Right cardiac atrium (tissue), 5 donors: ENCODE measurements around the gene H2AZ1. TPM values are rescaled to one million over a fixed set of nuclear protein-coding genes. Genes with fewer than 3 reads are reported as not detected.

ENCODE experiments used
- ATAC-seq, 2 donors: fragments of 200-7000 bp; cut with Tn5 transposase; one replicate each; pipeline versions ENCODE4 v1.8.0 to v1.9.1; 2020; ENCODE audit warnings: moderate library complexity in 2 of 2, mild to moderate bottlenecking in 1 of 2
- DNase-seq, 3 donors: peaks; one replicate each; pipeline ENCODE4 v3.0.0-alpha.2; 2020
- H3K27ac ChIP-seq: one replicate; pipeline ENCODE4 v1.5.1; 2013; ENCODE audit warnings: mild to moderate bottlenecking, low read length, control low read depth, moderate library complexity
- H3K27me3 ChIP-seq: one replicate; pipeline ENCODE4 v1.6.1; 2013; ENCODE audit not compliant: control insufficient read depth, insufficient read depth
- H3K4me1 ChIP-seq: one replicate; pipeline ENCODE4 v1.6.1; 2013; ENCODE audit warnings: low read length; ENCODE audit not compliant: control insufficient read depth, insufficient read depth
- H3K4me3 ChIP-seq: one replicate; pipeline ENCODE4 v1.5.1; 2013; ENCODE audit warnings: low read length, control low read depth
- H3K9me3 ChIP-seq: one replicate; pipeline ENCODE4 v1.6.1; 2013; ENCODE audit warnings: low read length; ENCODE audit not compliant: control insufficient read depth
- WGBS: extraction: QIAGEN DNeasy Blood & Tissue Kit; methylation state at CpG from one replicate; pipeline ENCODE4 v1.1.7; 2013; 5-methylcytosine and 5-hydroxymethylcytosine counted together
- intact Hi-C, 4 donors: fragments of 100-400 bp; cut with DNase I; formaldehyde crosslinking; loops; one replicate each; pipeline versions ENCODE4 v1.11.0 to v1.14.0; 2022 to 2023
- long read RNA-seq, 4 donors: library from polyadenylated mRNA; unstranded; transcript quantifications; one replicate each; pipeline ENCODE4 v2.0.0, GENCODE V29; 2020 to 2021
- polyA plus RNA-seq: library from polyadenylated mRNA; stranded (reverse); fragments of 200-250 nt; gene quantifications from one replicate; pipeline ENCODE4 v1.2.3, GENCODE V29; 2013
- total RNA-seq, 4 donors: library from RNA; stranded (reverse); fragmentation: NEBNext Ultra II Directional; extraction: Animal tissue kit (Norgen Biotek cat#: 25700); gene quantifications; one replicate each; pipeline ENCODE4 v1.2.1, GENCODE V29; 2021
- donor health status: healthy with polysubstance abuse.
- donor health status: DM: no; HTN: yes; CAD: no.
- donor health status: DM: no; HTN: no; CAD: no.
- donor health status: DM: no; HTN: yes; CAD: no; lungs with severe emphysema.
- donor health status: DM: yes; HTN: yes; CAD: no.

The H2AZ1 gene
- 10 to 100 TPM; 76.0 to 96.2 (median 84.9) TPM for total RNA-seq
- polyA plus RNA-seq, result 134 TPM
- long read RNA-seq, donor 1, transcript H2AFZ-201 (5 exons, 979 nt), result major isoform, 70 of 78 reads
- long read RNA-seq, donor 1, partial matches to known transcripts, result 2 of 78 reads
- long read RNA-seq, donor 1, other reads (novel, unspliced or antisense), result 6 of 78 reads
- long read RNA-seq, donor 2, transcript H2AFZ-201 (5 exons, 979 nt), result major isoform, 43 of 50 reads
- long read RNA-seq, donor 2, partial matches to known transcripts, result 1 of 50 reads
- long read RNA-seq, donor 2, other reads (novel, unspliced or antisense), result 4 of 50 reads
- long read RNA-seq, donor 3, transcript H2AFZ-201 (5 exons, 979 nt), result major isoform, 49 of 55 reads
- long read RNA-seq, donor 3, partial matches to known transcripts, result 3 of 55 reads
- long read RNA-seq, donor 3, other reads (novel, unspliced or antisense), result 3 of 55 reads
- long read RNA-seq, donor 4, transcript H2AFZ-201 (5 exons, 979 nt), result major isoform, 29 of 33 reads
- long read RNA-seq, donor 4, partial matches to known transcripts, result 1 of 33 reads
- long read RNA-seq, donor 4, other reads (novel, unspliced or antisense), result 1 of 33 reads

GRCh38 chr4:99949999-99950912 lies at the start of gene H2AZ1:
TSS of gene H2AZ1 (minus strand) at chr4:99950275. CDS start at chr4:99950170, 105 bp downstream.
- peaks cover 1% of the 10 kb centered on the region for H3K4me1 ChIP-seq
- ATAC-seq (peak; percentile 95), DNase-seq (peak; percentile 99)
- WGBS, result under 1% methylated on average over 76 of the region's 76 CpGs
- H3K27me3 ChIP-seq, result no peaks in the 10 kb centered on the region
- intact Hi-C loops, result loop anchor here (5.0 to 10.0 kb wide), 5 partner anchors 55 to 388 kb away; partner anchors contain the start of genes LAMTOR3 (in 4 of the 4) and TRMT10A (in 3 of the 4)
- peak within 1 kb of the TSS; percentile 62 for H3K4me3 ChIP-seq
- H3K27ac ChIP-seq, result peak within 1 kb of the TSS; percentile 99
- H3K9me3 ChIP-seq, result no peaks in the 10 kb centered on the region

- intact Hi-C loops, result no loop called here
- no peak overlapping the region for H3K27ac ChIP-seq
- no peaks in the 10 kb centered on the region for H3K9me3 ChIP-seq
- H3K27me3 ChIP-seq, result no peaks in the 10 kb centered on the region
- 51% methylated on average over 2 of the region's 2 CpGs for WGBS
- no peak overlapping the region for H3K4me3 ChIP-seq
- ATAC-seq (no peak), DNase-seq (no peak)
- H3K4me1 ChIP-seq, result no peaks in the 10 kb centered on the region
Measured at GRCh38 chr4:99998062-99998867, 48.2 kb upstream of the H2AZ1 start.

GRCh38 chr4:99991741-99992140 lies 41.7 kb upstream of the H2AZ1 start:
- H3K9me3 ChIP-seq, result no peaks in the 10 kb centered on the region
- 40% methylated on average over 3 of the region's 3 CpGs for WGBS
- no peak for ATAC-seq
- H3K4me3 ChIP-seq, result no peak overlapping the region
- H3K4me1 ChIP-seq, result no peaks in the 10 kb centered on the region
- no peak overlapping the region for H3K27ac ChIP-seq
- no peaks in the 10 kb centered on the region for H3K27me3 ChIP-seq
- no peak for DNase-seq
- intact Hi-C loops, result no loop called here

- intact Hi-C loops, result no loop called here
- Histone ChIP-seq H3K9me3 (no peaks in the 10 kb centered on the region), H3K4me1 (no peaks in the 10 kb centered on the region), H3K27me3 (no peaks in the 10 kb centered on the region), H3K27ac (no peak overlapping the region), H3K4me3 (no peak overlapping the region)
- DNase-seq (no peak), ATAC-seq (no peak)
Measured at GRCh38 chr4:99987681-99988080, 37.6 kb upstream of the H2AZ1 start.

- Histone ChIP-seq H3K9me3 (no peaks in the 10 kb centered on the region), H3K4me3 (no peak overlapping the region), H3K27ac (no peak overlapping the region), H3K27me3 (no peaks in the 10 kb centered on the region), H3K4me1 (no peaks in the 10 kb centered on the region)
- no peak for DNase-seq
- no peak for ATAC-seq
- 86% methylated on average over 4 of the region's 4 CpGs for WGBS
- intact Hi-C loops, result no loop called here
Measured at GRCh38 chr4:99986792-99987191, 36.7 kb upstream of the H2AZ1 start.

GRCh38 chr4:99983289-99983943 lies 33.3 kb upstream of the H2AZ1 start:
- ATAC-seq (no peak), DNase-seq (no peak)
- Histone ChIP-seq H3K27me3 (no peaks in the 10 kb centered on the region), H3K4me1 (no peaks in the 10 kb centered on the region), H3K27ac (no peak overlapping the region), H3K4me3 (no peak overlapping the region), H3K9me3 (no peaks in the 10 kb centered on the region)
- intact Hi-C loops, result no loop called here
- WGBS, result 82% methylated on average over 4 of the region's 4 CpGs

- intact Hi-C loops, result no loop called here
- H3K27me3 ChIP-seq, result no peaks in the 10 kb centered on the region
- no peaks in the 10 kb centered on the region for H3K4me1 ChIP-seq
- no peak for ATAC-seq
- DNase-seq, result no peak
- H3K4me3 ChIP-seq, result no peak overlapping the region
- no peak overlapping the region for H3K27ac ChIP-seq
- no peaks in the 10 kb centered on the region for H3K9me3 ChIP-seq
Measured at GRCh38 chr4:99979872-99980271, 29.8 kb upstream of the H2AZ1 start.

GRCh38 chr4:99971453-99972111 lies 21.5 kb upstream of the H2AZ1 start:
- WGBS, result 97% methylated on average over 12 of the region's 12 CpGs
- H3K4me3 ChIP-seq, result no peak overlapping the region
- ATAC-seq (no peak), DNase-seq (peak in 1 of 3 donors; percentile 44)
- H3K27me3 ChIP-seq, result no peaks in the 10 kb centered on the region
- no peaks in the 10 kb centered on the region for H3K4me1 ChIP-seq
- no peak overlapping the region for H3K27ac ChIP-seq
- no peaks in the 10 kb centered on the region for H3K9me3 ChIP-seq
- intact Hi-C loops, result no loop called here

GRCh38 chr4:99968330-99968729 lies 18.3 kb upstream of the H2AZ1 start:
- H3K4me3 ChIP-seq, result no peak overlapping the region
- ATAC-seq (no peak), DNase-seq (no peak)
- H3K27ac ChIP-seq, result no peak overlapping the region
- no peaks in the 10 kb centered on the region for H3K4me1 ChIP-seq
- WGBS, result 38% methylated on average over 1 of the region's 1 CpG
- H3K27me3 ChIP-seq, result no peaks in the 10 kb centered on the region
- no peaks in the 10 kb centered on the region for H3K9me3 ChIP-seq
- intact Hi-C loops, result no loop called here

GRCh38 chr4:99966692-99967091 lies 16.6 kb upstream of the H2AZ1 start:
- no peaks in the 10 kb centered on the region for H3K9me3 ChIP-seq
- no peak overlapping the region for H3K4me3 ChIP-seq
- 87% methylated on average over 3 of the region's 3 CpGs for WGBS
- H3K4me1 ChIP-seq, result no peaks in the 10 kb centered on the region
- H3K27me3 ChIP-seq, result no peaks in the 10 kb centered on the region
- H3K27ac ChIP-seq, result no peak overlapping the region
- intact Hi-C loops, result no loop called here
- no peak for DNase-seq
- ATAC-seq, result no peak
